Osteoblast (primary cell): ENCODE measurements around the gene CYP46A1. TPM values are rescaled to one million over a fixed set of nuclear protein-coding genes. Genes with fewer than 3 reads are reported as not detected.

ENCODE experiments used
- DNase-seq: peaks from one replicate; pipeline ENCODE4 v3.0.0; 2011; ENCODE audit warnings: low spot score, mixed read lengths; ENCODE audit not compliant: insufficient read length; ENCODE audit errors: missing footprints
- H2AFZ ChIP-seq: 2 replicates; pipeline ENCODE4 v1.6.0; 2011; ENCODE audit warnings: mild to moderate bottlenecking, low read length
- H3K27ac ChIP-seq: 2 replicates; pipeline ENCODE4 v1.5.1; 2011; ENCODE audit warnings: mild to moderate bottlenecking, low read depth, low read length, moderate library complexity
- H3K27me3 ChIP-seq: 2 replicates; pipeline ENCODE4 v1.6.0; 2012; ENCODE audit warnings: mild to moderate bottlenecking, control low read depth, inconsistent platforms, low read length, moderate library complexity; ENCODE audit not compliant: insufficient read depth
- H3K36me3 ChIP-seq: 2 replicates; pipeline ENCODE4 v1.5.1; 2011; ENCODE audit warnings: mild to moderate bottlenecking, low read length, control low read depth, moderate library complexity; ENCODE audit not compliant: insufficient read depth
- H3K4me1 ChIP-seq: 2 replicates; pipeline ENCODE4 v1.5.1; 2011; ENCODE audit warnings: mild to moderate bottlenecking, low read length, control low read depth, moderate library complexity; ENCODE audit not compliant: insufficient read depth
- H3K4me2 ChIP-seq: 2 replicates; pipeline ENCODE4 v1.6.0; 2011; ENCODE audit warnings: mild to moderate bottlenecking, low read length; ENCODE audit not compliant: insufficient read depth
- H3K4me3 ChIP-seq: fragments of 200-600 bp; sonication (generic); 3 replicates; pipeline ENCODE4 v1.5.1; 2012; ENCODE audit warnings: mild to moderate bottlenecking, low read length, inconsistent platforms; ENCODE audit not compliant: insufficient read depth
- H3K79me2 ChIP-seq: 2 replicates; pipeline ENCODE4 v1.6.0; 2012; ENCODE audit warnings: mild to moderate bottlenecking, low read length, control low read depth, inconsistent platforms; ENCODE audit not compliant: insufficient read depth
- H3K9me3 ChIP-seq: 2 replicates; pipeline ENCODE4 v1.5.1; 2011; ENCODE audit warnings: low read depth, low read length, control low read depth
- H4K20me1 ChIP-seq: 2 replicates; pipeline ENCODE4 v1.6.0; 2012; ENCODE audit warnings: mild to moderate bottlenecking, low read length, control low read depth; ENCODE audit not compliant: insufficient read depth
- total RNA-seq: library from RNA; depleted of rRNA; stranded (reverse); fragments of >200 nt; gene quantifications from 2 replicates; pipeline ENCODE4 v1.2.3, GENCODE V29; 2012
- TF ChIP-seq, protein P1 (sequence below): IDR thresholded peaks from 2 replicates; pipeline ENCODE4 v1.5.1; 2011; ENCODE audit warnings: mild to moderate bottlenecking, low read depth, low read length, moderate library complexity; ENCODE audit errors: extremely low read depth

Gene CYP46A1
- total RNA-seq, 1 donor: 0.36 TPM

DNA sequence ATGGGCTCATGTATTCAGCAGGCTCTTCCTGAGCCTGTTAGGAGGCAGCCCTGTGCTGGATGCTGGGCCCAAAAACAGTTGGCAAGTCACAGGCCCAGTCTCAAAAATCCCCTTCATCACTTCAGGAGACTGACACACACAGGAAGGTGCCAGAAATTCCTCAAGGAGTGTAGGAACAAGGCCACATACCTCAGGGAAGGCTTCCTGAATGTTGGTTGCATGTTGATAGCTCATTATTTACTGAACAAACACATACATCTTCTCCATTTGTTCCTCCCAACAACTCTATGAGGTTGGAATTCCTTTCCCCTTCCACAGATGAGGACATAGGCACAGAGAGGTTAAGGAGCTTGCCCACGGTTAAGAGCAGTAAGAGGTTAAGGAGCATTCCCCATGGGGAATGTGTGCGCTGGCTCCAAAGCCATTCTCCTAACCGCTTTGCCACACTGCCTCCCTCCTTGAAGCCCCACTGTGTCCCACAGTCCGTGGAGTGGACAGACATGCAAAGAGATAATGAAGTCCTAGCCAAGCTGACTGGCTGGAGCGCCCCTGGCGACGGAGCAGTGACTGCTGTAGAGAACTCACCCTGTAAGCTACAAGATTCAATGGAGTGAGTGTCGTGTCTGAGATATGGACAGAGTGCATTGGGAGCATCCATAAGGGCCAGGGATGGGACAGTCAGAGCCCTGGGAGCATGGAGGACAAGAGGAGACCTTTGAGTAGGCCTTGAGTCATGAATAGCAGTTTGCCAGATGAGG, 35.9 kb upstream of the CYP46A1 start:
- Histone ChIP-seq H3K36me3 (no peaks in the 10 kb centered on the region), H3K4me2 (no peak overlapping the region), H3K4me3 (no peak overlapping the region), H4K20me1 (no peaks in the 10 kb centered on the region), H3K4me1 (peaks cover 17% of the 10 kb centered on the region), H2AFZ (no peak overlapping the region), H3K79me2 (peaks cover 11% of the 10 kb centered on the region), H3K9me3 (no peaks in the 10 kb centered on the region), H3K27ac (no peak overlapping the region), H3K27me3 (no peaks in the 10 kb centered on the region)
- TF ChIP-seq, protein P1, sequence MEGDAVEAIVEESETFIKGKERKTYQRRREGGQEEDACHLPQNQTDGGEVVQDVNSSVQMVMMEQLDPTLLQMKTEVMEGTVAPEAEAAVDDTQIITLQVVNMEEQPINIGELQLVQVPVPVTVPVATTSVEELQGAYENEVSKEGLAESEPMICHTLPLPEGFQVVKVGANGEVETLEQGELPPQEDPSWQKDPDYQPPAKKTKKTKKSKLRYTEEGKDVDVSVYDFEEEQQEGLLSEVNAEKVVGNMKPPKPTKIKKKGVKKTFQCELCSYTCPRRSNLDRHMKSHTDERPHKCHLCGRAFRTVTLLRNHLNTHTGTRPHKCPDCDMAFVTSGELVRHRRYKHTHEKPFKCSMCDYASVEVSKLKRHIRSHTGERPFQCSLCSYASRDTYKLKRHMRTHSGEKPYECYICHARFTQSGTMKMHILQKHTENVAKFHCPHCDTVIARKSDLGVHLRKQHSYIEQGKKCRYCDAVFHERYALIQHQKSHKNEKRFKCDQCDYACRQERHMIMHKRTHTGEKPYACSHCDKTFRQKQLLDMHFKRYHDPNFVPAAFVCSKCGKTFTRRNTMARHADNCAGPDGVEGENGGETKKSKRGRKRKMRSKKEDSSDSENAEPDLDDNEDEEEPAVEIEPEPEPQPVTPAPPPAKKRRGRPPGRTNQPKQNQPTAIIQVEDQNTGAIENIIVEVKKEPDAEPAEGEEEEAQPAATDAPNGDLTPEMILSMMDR: no peak
- peak; percentile 52 for DNase-seq

DNA sequence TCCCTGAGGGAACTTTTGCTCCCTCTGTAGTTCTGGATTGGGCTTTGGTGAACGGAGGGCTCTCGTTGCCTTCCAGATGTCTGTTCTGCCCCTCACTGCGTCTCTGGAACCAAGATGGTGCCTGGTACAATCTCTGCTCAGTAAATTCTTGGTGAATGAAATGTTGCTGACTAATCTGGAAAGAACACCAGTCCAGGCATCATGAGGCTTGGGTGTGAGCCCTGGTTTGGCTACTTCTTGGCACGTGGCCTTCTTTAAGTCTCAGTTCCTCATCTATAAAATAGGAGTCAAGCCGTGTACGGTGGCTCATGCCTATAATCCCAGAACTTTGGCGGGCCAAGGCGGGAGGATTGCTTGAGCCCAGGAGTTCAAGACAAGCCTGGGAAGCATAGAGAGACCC, 34.9 kb upstream of the CYP46A1 start:
- no peak overlapping the region for H3K4me3 ChIP-seq
- no peak overlapping the region for H3K4me2 ChIP-seq
- no peaks in the 10 kb centered on the region for H3K36me3 ChIP-seq
- no peaks in the 10 kb centered on the region for H3K9me3 ChIP-seq
- no peaks in the 10 kb centered on the region for H4K20me1 ChIP-seq
- H3K27me3 ChIP-seq: no peaks in the 10 kb centered on the region
- H3K79me2 ChIP-seq: peaks cover 11% of the 10 kb centered on the region
- TF ChIP-seq, protein P1: no peak
- peak; percentile 99 for DNase-seq
- peaks cover 17% of the 10 kb centered on the region for H3K4me1 ChIP-seq
- H2AFZ ChIP-seq: peak overlapping the region; percentile 10
- peak overlapping the region; percentile 30 for H3K27ac ChIP-seq

- Histone ChIP-seq H4K20me1 (no peaks in the 10 kb centered on the region), H3K27ac (no peak overlapping the region), H3K79me2 (peaks cover 11% of the 10 kb centered on the region), H3K9me3 (no peaks in the 10 kb centered on the region), H2AFZ (no peak overlapping the region), H3K4me1 (peaks cover 20% of the 10 kb centered on the region), H3K36me3 (no peaks in the 10 kb centered on the region), H3K4me3 (no peak overlapping the region), H3K4me2 (no peak overlapping the region), H3K27me3 (no peaks in the 10 kb centered on the region)
- no peak for DNase-seq
- TF ChIP-seq, protein P1: no peak
These were observed 34.5 kb upstream of the CYP46A1 start for GRCh38 chr14:99649643-99650042.

- H3K36me3 ChIP-seq: no peaks in the 10 kb centered on the region
- no peak overlapping the region for H3K4me3 ChIP-seq
- no peaks in the 10 kb centered on the region for H3K9me3 ChIP-seq
- H3K27me3 ChIP-seq: no peaks in the 10 kb centered on the region
- H3K27ac ChIP-seq: no peak overlapping the region
- TF ChIP-seq, protein P1: no peak
- H3K4me2 ChIP-seq: no peak overlapping the region
- H2AFZ ChIP-seq: no peak overlapping the region
- peaks cover 11% of the 10 kb centered on the region for H3K79me2 ChIP-seq
- no peaks in the 10 kb centered on the region for H4K20me1 ChIP-seq
- peaks cover 20% of the 10 kb centered on the region for H3K4me1 ChIP-seq
- DNase-seq: peak; percentile 59
These were observed 33.9 kb upstream of the CYP46A1 start for GRCh38 chr14:99650189-99650588.
